GM12874 (cell line): ENCODE results near the gene TBC1D4.

Experiments
- TF ChIP-seq, protein P1 (sequence below): IDR thresholded peaks from 2 replicates; pipeline ENCODE4 v1.5.1; 2011; ENCODE audit warnings: low read depth, mild to moderate bottlenecking, control low read depth, low read length, moderate library complexity; ENCODE audit not compliant: insufficient read depth

Gene TBC1D4

DNA sequence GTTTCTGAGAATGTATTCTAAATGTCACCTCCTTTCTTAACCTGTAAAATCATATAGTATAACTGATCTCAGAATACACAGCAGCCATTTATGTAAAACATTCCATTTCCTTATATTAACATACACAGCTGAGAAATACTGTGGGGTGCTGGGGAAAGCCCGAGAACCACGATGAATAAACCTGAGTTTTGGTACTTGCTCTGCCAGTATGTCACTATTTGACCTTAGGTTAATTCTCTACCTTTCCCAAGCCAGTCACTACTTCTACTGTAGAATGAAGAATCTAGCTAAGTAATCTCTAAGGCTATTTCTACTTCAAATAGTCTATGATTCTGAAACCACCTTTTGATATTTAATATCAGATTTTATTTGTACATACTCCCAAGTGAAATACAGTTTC is 173.7 kb downstream of the TBC1D4 start:
- TF ChIP-seq, protein P1, sequence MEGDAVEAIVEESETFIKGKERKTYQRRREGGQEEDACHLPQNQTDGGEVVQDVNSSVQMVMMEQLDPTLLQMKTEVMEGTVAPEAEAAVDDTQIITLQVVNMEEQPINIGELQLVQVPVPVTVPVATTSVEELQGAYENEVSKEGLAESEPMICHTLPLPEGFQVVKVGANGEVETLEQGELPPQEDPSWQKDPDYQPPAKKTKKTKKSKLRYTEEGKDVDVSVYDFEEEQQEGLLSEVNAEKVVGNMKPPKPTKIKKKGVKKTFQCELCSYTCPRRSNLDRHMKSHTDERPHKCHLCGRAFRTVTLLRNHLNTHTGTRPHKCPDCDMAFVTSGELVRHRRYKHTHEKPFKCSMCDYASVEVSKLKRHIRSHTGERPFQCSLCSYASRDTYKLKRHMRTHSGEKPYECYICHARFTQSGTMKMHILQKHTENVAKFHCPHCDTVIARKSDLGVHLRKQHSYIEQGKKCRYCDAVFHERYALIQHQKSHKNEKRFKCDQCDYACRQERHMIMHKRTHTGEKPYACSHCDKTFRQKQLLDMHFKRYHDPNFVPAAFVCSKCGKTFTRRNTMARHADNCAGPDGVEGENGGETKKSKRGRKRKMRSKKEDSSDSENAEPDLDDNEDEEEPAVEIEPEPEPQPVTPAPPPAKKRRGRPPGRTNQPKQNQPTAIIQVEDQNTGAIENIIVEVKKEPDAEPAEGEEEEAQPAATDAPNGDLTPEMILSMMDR: no peak

DNA sequence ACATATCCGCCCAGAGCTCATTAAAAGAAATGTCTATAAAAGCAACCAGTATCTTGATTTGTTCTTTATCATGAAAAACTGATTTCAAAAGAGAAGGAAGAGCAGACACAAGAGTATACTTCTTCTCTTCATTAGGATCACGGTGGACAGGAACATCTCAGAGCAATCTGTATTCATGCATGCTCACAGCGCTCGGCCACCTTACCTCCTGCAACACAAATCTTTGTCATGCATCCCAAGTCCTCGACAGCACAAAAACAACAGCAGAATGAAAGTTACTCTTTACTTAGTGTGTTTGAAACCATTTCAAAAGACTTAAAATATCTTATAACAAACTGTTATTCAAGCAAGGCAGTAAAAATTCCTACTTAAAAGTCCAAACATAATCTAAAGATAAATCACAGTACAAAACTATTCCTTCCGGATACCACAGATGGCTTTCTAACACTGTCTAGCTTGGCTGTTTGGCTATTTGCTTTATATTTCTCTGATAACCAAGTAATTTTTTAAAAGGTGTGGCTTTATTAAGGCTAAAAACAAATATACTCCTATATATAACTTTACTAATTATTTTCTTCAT is 174.5 kb downstream of the TBC1D4 start:
- TF ChIP-seq, protein P1: no peak

DNA sequence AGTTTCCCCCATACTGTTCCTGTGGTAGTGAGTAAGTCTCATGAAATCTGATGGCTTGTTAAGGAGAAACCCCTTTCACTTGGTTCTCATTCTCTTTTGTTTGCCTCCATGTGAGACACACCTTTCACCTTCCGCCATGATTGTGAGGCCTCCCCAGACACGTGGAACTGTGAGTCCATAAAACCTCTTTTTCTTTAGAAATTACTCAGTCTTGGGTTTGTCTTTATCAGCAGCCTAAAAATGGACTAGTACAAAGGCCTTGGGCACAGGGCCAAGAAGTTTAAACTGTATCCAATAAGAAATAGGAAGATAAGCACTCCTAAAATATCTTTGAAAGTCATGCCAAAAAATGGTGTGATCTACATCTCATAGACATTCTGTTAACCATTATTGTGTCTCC is 176.9 kb downstream of the TBC1D4 start:
- TF ChIP-seq, protein P1: no peak

DNA sequence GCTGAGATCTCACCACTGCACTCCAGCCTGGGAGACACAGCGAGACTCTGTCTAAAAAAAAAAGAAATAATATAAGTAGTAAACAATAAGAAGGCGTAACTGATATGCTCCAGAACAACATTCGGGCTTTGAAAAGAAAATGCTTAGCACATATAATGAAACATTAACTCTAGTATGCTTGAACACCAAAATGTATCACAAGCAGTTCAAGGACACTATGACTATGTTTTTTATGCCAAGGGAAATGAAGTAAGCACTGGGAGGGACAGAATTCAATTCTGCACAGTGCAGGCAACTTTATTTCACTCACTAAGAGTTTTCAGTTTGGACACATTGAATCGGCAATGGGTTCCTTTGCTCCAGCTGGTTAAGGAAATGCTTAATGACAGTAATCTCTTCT is 178.7 kb downstream of the TBC1D4 start:
- TF ChIP-seq, protein P1: no peak

DNA sequence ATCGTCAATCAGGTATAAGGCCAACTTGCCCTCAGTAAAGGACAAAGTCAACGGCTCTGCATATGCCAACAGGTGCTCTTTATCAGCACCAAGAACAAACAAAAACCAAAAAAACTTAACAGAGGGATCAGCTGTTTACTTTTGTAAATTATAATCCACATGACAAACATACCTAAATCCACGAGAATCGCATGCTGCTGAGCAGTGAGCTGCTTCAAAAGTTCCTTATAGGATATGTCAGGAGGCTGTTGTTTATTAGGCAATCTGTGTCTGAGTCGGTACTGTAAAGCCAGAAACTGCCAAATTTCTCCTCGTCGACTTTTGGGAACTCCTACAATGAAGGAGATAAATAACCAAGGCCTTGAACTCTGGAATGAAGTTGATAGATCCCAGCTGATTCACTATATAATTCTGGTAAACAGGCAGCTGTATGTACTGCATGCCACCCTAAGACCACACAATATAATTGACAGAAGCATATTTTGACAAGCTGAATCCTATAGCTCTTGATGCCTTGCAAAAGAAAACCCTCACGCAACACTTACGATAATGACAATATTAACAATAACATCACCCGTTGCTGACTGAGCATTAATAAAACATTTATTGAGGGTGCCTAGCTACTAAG is 179.8 kb downstream of the TBC1D4 start:
- TF ChIP-seq, protein P1: no peak

DNA sequence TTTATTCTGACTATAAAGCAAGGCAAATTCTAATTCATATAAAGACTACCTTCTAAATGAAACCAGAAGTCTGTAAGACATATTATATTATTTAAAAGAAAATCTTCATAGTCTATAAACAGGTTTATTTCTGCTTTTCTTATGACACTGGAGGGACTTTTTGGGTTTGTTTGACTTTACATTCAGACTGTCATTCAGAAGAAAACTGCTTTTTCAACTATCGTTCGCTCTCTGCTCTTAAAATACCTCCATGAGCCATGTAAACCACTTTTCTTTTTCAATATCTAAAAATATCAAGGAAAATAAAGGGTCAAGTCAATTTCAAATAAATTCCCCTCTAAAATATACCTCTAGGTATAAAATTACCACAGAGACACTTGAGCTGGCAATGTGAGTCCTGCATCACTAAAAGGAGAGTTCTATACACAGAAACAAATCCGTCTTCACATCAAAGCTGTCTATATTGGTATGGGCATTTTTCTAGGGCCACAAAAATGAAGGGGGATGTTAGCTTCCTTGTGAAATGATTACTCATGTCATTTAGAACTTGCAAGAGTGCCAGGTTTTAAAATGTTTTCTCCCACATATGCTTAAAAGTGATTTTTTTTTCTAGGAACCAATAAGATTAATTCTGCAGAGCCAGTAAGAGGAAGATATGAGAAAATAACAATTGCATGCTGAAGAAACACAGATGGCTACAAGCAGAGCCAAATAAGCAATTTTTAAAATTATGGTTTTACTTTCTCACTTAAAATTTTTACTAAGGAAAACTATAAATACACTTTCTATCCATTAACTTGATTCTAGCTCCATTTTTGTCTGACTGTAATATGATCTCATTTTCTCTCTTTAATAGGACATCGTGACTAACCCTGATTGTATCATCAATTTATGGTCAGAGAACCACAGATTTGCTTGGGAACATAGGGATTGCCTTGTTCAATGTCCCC is 181.8 kb downstream of the TBC1D4 start:
- TF ChIP-seq, protein P1: no peak

DNA sequence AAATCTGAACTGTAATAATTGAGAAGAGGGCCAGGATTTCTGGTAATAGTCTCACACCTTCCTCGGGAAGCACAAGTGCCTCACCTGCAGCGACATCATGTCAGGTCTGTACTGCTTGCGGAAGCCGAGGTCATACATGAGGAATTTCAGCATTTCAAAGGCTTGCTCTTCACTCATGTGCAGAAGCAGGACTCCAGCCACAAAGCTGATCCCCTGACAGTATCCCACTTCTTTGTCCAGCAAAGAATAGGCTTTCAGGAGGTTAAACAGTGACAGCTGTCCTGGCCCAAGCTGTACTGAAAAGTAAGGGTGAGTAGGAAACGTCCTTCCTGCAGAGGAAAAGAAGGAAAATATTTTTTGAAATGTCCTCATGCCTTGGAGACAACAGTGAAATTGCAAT is 182.7 kb downstream of the TBC1D4 start:
- TF ChIP-seq, protein P1: no peak
